ENCODE results near the gene SEZ6L. TPM values are rescaled to one million over a fixed set of nuclear protein-coding genes. Genes with fewer than 3 reads are reported as not detected.

Gene SEZ6L
- total RNA-seq, 4 donors from 2014 or later = under 0.01 TPM; not detected in 3

DNA sequence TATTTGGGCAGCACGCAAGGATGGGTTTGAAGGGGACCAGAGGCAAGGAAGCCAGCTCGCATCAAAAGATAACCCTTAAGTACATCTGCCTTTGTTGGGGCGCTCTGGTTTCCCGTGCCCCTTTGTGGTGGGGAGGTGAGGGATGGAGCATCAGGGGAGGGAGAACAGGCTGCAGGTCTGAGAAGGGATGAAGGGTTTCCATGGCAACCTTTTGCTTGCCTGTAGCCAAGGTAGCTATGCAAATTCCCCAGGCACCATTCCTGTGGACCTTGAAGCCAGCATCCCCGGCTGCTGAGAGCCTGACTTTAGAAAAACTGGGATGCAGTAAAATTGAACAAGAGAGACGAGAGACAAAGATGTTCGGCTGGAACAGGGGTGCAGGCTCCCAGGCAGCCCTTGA lies 75.7 kb downstream of the SEZ6L start:
- no peak for DNase-seq
- Histone ChIP-seq H3K9me3 (no peaks in the 10 kb centered on the region), H3K4me3 (no peak overlapping the region), H3K36me3 (no peaks in the 10 kb centered on the region), H3K4me1 (no peaks in the 10 kb centered on the region), H3K27me3 (peaks cover 0 to 5% (median 0%) of the 10 kb centered on the region in 4 donors), H3K27ac (no peak overlapping the region)
- TF ChIP-seq, protein P1, sequence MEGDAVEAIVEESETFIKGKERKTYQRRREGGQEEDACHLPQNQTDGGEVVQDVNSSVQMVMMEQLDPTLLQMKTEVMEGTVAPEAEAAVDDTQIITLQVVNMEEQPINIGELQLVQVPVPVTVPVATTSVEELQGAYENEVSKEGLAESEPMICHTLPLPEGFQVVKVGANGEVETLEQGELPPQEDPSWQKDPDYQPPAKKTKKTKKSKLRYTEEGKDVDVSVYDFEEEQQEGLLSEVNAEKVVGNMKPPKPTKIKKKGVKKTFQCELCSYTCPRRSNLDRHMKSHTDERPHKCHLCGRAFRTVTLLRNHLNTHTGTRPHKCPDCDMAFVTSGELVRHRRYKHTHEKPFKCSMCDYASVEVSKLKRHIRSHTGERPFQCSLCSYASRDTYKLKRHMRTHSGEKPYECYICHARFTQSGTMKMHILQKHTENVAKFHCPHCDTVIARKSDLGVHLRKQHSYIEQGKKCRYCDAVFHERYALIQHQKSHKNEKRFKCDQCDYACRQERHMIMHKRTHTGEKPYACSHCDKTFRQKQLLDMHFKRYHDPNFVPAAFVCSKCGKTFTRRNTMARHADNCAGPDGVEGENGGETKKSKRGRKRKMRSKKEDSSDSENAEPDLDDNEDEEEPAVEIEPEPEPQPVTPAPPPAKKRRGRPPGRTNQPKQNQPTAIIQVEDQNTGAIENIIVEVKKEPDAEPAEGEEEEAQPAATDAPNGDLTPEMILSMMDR (IDR thresholded peaks at IDR 0.05) = no peak
- TF ChIP-seq POLR2A (IDR thresholded peaks at IDR 0.05) = no peak
- intact Hi-C loops (cut with DNase I) = no loop called here
- 50% methylated on average over 4 to 6 of the region's 7 CpGs for WGBS, 2 donors

DNA sequence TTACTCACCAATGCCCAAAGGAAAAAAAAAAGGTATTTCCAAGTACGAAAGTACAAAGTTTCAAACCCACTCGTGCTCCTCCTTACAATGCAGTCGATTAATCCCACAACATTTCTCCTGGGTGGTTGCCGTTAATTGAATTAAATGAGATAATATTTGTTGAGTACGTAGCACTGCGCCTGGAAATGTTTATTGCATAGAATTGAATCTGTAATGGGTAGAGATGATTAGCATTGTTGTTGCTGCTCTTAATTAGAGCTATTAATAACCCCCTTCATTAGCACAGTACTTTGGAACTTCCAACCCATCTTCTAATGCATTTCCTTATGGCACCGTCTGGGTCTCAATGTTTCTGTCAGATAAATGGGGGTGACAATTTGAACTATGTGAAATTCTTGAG lies 77.3 kb downstream of the SEZ6L start:
- intact Hi-C loops (cut with DNase I) = no loop called here
- H3K4me3 ChIP-seq = no peak overlapping the region
- 76 to 78% methylated on average over 7 of the region's 7 CpGs for WGBS, 2 donors
- H3K36me3 ChIP-seq = no peaks in the 10 kb centered on the region
- no peaks in the 10 kb centered on the region for H3K9me3 ChIP-seq
- no peaks in the 10 kb centered on the region for H3K4me1 ChIP-seq
- TF ChIP-seq POLR2A (IDR thresholded peaks at IDR 0.05) = no peak
- H3K27me3 ChIP-seq = peaks cover 0 to 5% (median 0%) of the 10 kb centered on the region in 4 donors
- DNase-seq = no peak
- H3K27ac ChIP-seq = no peak overlapping the region

DNA sequence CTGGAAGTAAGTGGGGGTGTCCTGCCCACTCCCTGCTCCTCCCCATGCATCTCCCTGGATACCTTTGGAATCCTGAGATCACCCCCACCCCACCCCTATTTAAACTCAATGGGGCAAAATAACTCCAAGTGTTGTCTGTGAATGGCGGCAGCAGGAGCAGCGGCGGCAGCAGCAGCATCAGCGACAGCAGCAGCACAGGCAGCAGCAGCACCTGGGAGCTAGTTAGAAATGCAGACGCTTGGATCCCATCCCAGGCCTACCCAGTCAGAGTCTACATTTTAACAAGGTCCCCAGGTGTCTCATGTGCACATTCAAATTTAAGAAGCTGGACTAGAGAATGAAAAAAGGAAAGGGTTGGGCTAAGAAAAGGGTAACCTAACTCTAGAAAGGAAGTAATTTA lies 82.6 kb downstream of the SEZ6L start:
- Histone ChIP-seq H3K36me3 (no peaks in the 10 kb centered on the region), H3K4me3 (no peak overlapping the region), H3K27ac (no peak overlapping the region), H3K9me3 (no peaks in the 10 kb centered on the region), H3K27me3 (peaks cover 0 to 19% (median 0%) of the 10 kb centered on the region in 4 donors), H3K4me1 (no peaks in the 10 kb centered on the region)
- intact Hi-C loops (cut with DNase I) = no loop called here
- WGBS, 2 donors = 13 to 80% methylated on average over 1 to 5 of the region's 5 CpGs
- TF ChIP-seq, protein P1 (IDR thresholded peaks at IDR 0.05) = no peak
- no peak for TF ChIP-seq POLR2A (IDR thresholded peaks at IDR 0.05)
- DNase-seq = no peak

DNA sequence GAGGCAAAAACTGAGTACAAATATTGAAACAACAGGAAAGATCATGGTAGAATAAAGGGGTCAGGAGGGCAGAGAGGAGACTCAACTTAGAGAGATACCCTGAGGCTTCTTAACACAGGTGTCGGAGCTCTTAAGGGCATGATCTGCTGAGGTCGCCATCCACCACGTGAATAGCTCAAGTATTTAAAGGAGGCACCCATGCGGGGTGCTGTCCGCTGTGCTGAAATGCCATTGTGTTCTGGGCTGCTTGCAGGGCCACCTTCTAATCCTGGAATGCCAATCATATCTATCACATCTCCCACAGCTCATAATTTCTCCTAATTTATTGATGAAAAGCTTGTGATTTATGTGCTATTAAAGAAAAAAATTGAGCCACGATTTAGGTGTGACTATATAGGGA lies 90.2 kb downstream of the SEZ6L start:
- TF ChIP-seq, protein P1 (IDR thresholded peaks at IDR 0.05) = no peak
- TF ChIP-seq POLR2A (IDR thresholded peaks at IDR 0.05) = no peak
- no peaks in the 10 kb centered on the region for H3K36me3 ChIP-seq
- H3K4me3 ChIP-seq = no peak overlapping the region
- H3K27ac ChIP-seq = no peak overlapping the region
- no peaks in the 10 kb centered on the region for H3K4me1 ChIP-seq
- DNase-seq = no peak
- peaks cover 0 to 46% (median 0%) of the 10 kb centered on the region in 4 donors for H3K27me3 ChIP-seq
- no peaks in the 10 kb centered on the region for H3K9me3 ChIP-seq
- WGBS, 2 donors = 1% methylated on average over 6 of the region's 6 CpGs
- intact Hi-C loops (cut with DNase I) = no loop called here

DNA sequence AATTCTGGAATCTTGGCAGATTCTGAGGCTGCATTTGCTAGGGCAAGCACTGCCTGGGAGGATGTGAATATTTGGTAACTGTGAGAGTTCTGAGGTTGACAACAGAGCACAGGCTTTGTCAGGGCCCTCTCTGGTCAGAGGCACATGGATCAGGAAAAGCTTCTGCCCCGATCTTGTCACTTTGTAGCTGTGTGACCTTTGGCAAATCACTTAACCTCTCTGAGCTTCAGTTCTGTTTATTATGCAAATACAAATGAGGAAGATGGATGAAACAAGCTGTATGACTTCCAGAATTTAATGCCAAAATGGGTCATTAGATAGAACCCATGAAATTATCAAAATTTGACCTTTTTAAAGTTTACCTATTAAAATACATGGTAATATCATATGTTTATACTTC lies 94.9 kb downstream of the SEZ6L start:
- Histone ChIP-seq H3K4me1 (no peaks in the 10 kb centered on the region), H3K36me3 (no peaks in the 10 kb centered on the region), H3K27me3 (peaks cover 0 to 56% (median 0%) of the 10 kb centered on the region in 4 donors), H3K27ac (no peak overlapping the region), H3K9me3 (no peaks in the 10 kb centered on the region), H3K4me3 (no peak overlapping the region)
- TF ChIP-seq POLR2A (IDR thresholded peaks at IDR 0.05) = no peak
- TF ChIP-seq, protein P1 (IDR thresholded peaks at IDR 0.05) = no peak
- 45 to 74% methylated on average over 1 of the region's 1 CpG for WGBS, 2 donors
- intact Hi-C loops (cut with DNase I) = no loop called here
- DNase-seq = no peak

DNA sequence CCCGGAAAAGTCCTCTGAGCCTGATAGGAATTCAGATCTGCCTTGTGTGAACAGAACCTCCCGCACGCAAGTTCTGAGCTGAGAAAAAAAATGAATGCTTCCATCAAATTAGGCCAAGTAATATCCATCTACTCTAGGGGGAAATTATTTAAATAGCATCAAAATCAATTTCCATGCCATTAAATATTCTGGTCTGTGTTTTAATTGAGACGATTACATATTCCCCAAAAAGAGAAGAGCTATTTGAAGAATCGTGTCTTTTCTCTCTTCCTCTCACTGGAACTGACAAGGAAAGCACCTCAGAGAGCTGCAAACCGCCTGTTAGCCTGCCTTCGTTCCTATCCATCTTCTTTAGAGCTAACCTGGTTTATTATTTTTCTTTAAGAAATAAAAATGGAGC lies 96.0 kb downstream of the SEZ6L start:
- H3K4me1 ChIP-seq = no peaks in the 10 kb centered on the region
- intact Hi-C loops (cut with DNase I) = no loop called here
- H3K27me3 ChIP-seq = peaks cover 0 to 51% (median 0%) of the 10 kb centered on the region in 4 donors
- WGBS, 2 donors = 60 to 65% methylated on average over 7 of the region's 7 CpGs
- no peak overlapping the region for H3K27ac ChIP-seq
- no peak overlapping the region for H3K4me3 ChIP-seq
- DNase-seq = no peak
- no peaks in the 10 kb centered on the region for H3K36me3 ChIP-seq
- no peaks in the 10 kb centered on the region for H3K9me3 ChIP-seq
- TF ChIP-seq POLR2A (IDR thresholded peaks at IDR 0.05) = no peak
- TF ChIP-seq, protein P1 (IDR thresholded peaks at IDR 0.05) = no peak
